ENCODE measurements around the gene IZUMO2. TPM values are rescaled to one million over a fixed set of nuclear protein-coding genes. Genes with fewer than 3 reads are reported as not detected.
A peak's percentile ranks its signal among the peaks of the same experiment; 100 is the strongest.

IZUMO2 gene
- under 1 TPM in 2 of 4 donors, not detected in 2; 0.27 to 0.34 TPM for polyA plus RNA-seq (ENCODE audit: insufficient read length in 4 of 4)

DNA sequence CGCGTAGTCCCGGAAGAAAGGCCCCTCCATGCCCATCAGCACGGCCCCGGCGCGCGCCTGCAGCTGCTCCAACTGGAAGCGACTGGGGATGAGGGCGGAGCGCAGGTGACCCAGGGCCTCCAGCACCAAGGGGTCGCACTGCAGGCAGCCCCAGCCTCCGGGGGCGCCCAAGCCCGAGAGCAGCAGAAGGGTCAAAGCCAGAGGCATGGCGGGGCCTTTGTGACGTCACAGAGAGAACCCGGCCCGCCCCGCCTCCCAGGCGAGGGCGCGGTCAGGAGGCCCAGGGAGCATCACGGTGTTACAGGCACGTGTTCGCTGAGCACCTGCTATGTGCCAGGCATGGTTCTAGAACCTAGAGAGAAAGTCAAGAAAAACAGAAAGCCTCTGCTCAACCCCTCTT is at the start of gene IZUMO2:
IZUMO2 (minus strand) TSS at position 294 of the 400 bp plus-strand sequence; CDS start at position 207, 87 bp downstream.
- no peak for DNase-seq (ENCODE audit: low read depth in 4 of 4, low spot score in 3 of 4)

DNA sequence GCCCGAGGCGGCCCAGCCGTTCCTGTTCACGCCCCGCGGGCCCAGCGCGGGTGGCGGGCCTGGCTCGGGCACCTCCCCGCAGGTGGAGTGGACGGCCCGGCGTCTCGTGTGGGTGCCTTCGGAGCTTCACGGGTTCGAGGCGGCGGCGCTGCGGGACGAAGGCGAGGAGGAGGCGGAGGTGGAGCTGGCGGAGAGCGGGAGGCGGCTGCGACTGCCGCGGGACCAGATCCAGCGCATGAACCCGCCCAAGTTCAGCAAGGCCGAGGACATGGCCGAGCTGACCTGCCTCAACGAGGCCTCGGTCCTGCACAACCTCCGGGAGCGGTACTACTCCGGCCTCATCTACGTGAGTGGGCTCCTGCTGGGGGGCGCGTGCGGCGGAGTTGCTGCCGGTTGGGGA is 47.3 kb upstream of the IZUMO2 start:
- no peak for DNase-seq (ENCODE audit: low read depth in 4 of 4, low spot score in 3 of 4)

DNA sequence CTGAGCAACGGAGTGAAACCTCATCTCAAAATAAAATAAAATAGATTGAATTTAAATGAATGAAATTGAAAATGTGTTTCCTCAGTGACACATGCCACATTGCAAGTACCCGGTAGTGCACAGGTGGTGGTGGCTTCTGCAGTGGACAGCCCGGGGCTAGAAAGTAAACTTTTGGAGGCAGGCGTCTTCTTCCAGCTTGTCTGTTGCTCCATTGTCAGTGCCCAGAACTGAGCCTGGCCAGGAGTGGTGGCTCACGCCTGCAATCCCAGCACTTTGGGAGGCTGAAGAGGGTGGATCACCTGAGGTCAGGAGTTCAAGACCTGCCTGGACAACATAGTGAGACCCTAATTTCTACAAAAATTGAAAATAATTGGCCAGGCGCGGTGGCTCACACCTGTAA is 46.0 kb upstream of the IZUMO2 start:
- no peak for DNase-seq (ENCODE audit: low read depth in 4 of 4, low spot score in 3 of 4)

DNA sequence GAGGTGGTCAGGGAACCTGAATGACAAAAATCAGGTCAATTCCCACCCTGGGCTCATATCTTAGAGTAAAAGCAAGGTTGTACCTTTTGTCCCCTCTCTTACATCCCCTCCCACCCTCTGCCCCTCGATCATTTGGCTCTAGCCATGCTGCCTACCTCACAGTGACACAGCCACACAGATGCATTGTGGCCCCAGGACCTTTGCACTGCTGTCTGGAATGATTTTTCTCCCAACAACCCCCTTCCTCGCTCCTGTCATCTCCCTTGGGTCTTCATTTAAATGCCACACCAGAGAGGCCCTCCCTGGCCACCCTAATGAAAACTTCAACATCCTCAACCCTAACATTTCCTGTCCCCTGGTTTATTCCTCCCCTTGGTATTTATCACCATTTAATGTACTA is 44.6 kb upstream of the IZUMO2 start:
- no peak for DNase-seq (ENCODE audit: low read depth in 4 of 4, low spot score in 3 of 4)

- DNase-seq (ENCODE audit: low read depth in 4 of 4, low spot score in 3 of 4), result no peak
These were observed 43.1 kb upstream of the IZUMO2 start for GRCh38 chr19:50206191-50206590.

- DNase-seq (ENCODE audit: low read depth in 4 of 4, low spot score in 3 of 4), result no peak
These were observed 42.6 kb upstream of the IZUMO2 start for GRCh38 chr19:50205681-50206138.

- no peak for DNase-seq (ENCODE audit: low read depth in 4 of 4, low spot score in 3 of 4)
These were observed 42.0 kb upstream of the IZUMO2 start for GRCh38 chr19:50204811-50205675.

GRCh38 chr19:50204081-50204428 is 41.0 kb upstream of the IZUMO2 start:
- no peak for DNase-seq (ENCODE audit: low read depth in 4 of 4, low spot score in 3 of 4)

- peak; percentile 69 to 82 (median 74) for DNase-seq (ENCODE audit: low read depth in 4 of 4, low spot score in 3 of 4)
These were observed 40.4 kb upstream of the IZUMO2 start, which contains the start of gene MYH14 for GRCh38 chr19:50203281-50204080. Gene MYH14, plus strand, starts transcription at chr19:50203622. Its CDS starts 6,744 bp downstream, at chr19:50210366.

DNA sequence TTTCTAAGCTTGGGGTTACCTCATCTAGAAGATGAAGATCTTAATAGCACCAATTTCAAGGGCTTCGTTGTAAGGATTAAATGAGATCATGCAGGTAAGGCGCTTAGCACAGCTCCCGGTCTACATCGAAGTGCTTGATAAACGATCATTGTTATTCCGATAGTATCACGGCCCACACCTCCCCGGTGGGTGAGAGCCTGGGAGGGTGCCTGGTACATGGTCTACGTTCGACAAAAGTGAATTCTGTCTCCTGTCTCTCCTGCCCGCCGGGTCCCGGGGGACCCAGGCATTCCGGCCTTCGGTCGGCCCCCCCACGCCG is 39.8 kb upstream of the IZUMO2 start:
- DNase-seq (ENCODE audit: low read depth in 4 of 4, low spot score in 3 of 4), result no peak

- no peak for DNase-seq (ENCODE audit: low read depth in 4 of 4, low spot score in 3 of 4)
These were observed 39.3 kb upstream of the IZUMO2 start for GRCh38 chr19:50202386-50202785.

DNA sequence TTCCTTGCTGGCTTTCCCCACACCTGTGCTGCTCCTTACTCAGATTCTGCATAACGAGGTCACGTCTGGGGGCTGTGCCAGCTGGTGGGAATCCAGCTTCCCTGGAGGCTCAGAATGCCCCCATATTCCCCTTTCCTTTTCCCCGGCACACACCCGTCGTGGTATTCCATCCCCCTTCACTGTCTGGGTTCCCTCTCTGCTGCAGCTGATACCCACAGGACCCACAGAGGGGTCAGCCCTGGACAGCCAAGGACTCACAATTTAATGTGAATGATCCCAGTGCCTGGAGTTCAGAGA is 36.1 kb upstream of the IZUMO2 start:
- DNase-seq (ENCODE audit: low read depth in 4 of 4, low spot score in 3 of 4), result no peak

DNA sequence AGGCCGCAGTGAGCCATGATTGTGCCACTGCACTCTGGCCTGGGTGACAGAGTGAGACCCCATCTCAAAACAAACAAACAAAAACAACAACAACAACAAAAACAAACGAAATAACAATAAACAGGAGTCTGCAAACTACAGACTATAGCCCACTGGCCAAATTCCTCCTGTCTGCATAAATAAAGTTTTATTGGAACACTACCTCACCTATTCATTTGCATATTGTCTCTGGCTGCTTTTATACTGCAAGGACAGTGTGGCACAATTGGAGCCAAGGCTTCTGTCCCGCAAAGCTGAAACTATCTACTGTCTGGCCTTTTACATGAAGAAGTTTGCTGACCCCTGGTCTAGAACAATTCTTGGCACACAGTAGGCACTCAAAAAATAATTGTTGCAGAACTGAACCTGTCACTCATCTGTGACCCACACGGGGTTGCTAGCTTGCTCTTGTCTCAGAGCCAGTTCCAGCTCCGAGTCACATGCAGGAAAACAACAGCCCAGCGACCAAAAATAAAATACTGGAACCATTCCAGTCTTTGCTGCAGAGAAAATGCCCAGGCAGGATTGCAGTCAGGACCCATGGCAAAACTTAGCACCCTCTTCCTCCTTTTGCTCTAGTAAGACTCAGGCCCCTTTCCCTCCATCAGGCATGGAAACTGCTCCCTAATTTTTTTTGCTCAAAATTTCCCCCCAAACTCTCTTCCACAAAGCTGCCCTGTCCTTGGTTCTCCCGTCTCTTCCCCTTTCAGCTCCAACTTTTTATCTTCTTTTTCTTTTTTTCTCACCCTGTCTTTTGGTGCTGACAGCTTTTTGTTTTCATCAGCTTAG is 35.6 kb upstream of the IZUMO2 start:
- no peak for DNase-seq (ENCODE audit: low read depth in 4 of 4, low spot score in 3 of 4)

GRCh38 chr19:50197348-50197747 is 34.3 kb upstream of the IZUMO2 start:
- DNase-seq (ENCODE audit: low read depth in 4 of 4, low spot score in 3 of 4), result no peak

- DNase-seq (ENCODE audit: low read depth in 4 of 4, low spot score in 3 of 4), result no peak
These were observed 33.3 kb upstream of the IZUMO2 start for GRCh38 chr19:50196322-50196932.

DNA sequence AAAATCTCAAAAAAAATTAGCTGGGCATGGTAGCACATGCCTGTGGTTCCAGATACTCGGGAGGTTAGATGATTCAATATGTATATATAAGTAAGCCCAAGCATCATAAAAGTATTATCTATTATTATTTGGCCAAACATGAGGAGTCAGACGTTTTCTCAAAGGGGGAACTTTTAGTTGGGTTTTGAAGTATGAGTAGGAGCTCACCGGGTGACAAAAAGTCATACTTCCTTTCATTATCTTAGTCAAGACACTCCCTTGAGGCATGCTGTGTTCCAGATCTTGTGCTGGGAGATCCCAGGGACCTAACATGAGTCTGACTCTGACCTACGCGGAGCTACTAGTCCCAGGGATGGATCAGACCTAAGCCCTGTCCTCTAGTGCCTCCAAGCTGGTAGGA is 32.1 kb upstream of the IZUMO2 start:
- no peak for DNase-seq (ENCODE audit: low read depth in 4 of 4, low spot score in 3 of 4)

DNA sequence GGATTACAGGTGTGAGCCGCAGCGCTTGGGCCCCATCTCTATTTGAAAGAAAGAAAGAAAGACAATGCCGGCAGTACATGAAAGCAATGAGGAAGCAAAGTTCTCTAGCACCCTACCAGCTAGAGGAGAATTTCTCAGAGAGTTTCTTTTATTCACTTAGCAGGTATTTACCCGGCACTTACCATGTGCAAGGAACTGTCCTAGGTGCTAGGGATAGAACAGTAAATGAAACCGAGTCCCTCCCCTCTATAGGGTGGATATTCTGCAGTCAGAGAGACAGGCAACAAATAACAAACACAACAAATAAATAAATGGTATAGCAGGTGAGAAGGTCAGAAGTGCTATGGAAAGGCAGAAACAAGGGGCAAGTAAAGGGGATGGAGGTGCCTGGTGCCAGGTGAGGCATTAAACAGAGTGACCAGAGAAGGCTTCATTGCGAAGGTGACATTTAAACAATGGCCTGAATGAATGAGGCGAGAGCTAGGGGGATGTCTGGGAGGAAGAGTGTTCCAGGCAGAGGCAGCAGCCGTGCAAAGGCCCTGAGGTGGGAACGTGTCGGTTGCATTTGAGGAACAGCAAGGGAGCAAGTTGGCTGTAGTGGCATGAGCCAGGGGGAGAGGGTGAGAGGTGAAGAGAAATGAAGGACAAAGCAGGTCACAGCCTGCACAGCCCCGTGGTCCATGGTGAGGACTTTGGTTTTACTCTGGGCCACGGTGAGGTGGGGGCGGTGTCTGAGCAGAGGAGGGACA is 29.6 kb upstream of the IZUMO2 start:
- DNase-seq (ENCODE audit: low read depth in 4 of 4, low spot score in 3 of 4), result no peak

DNA sequence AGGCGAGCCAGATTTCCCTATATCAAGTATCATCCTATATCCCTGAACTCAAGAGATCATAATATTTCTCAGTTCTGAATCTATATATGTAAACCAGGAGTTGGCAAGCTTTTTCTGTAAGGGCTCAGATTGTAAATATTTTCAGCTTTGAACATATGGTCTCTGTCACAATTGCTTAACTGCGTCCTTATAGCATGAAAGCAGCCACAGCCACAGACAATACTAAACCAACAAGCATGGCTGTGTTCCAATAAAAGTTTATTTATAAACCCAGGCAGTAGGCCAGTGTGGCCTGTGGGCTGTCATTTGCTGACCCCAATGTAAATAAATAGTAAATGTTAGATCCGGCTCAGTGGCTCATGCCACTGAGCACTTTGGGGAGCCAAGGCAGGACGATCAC is 28.1 kb upstream of the IZUMO2 start:
- no peak for DNase-seq (ENCODE audit: low read depth in 4 of 4, low spot score in 3 of 4)

GRCh38 chr19:50190439-50190891 is 27.4 kb upstream of the IZUMO2 start:
- no peak for DNase-seq (ENCODE audit: low read depth in 4 of 4, low spot score in 3 of 4)

GRCh38 chr19:50189331-50189730 is 26.2 kb upstream of the IZUMO2 start:
- DNase-seq (ENCODE audit: low read depth in 4 of 4, low spot score in 3 of 4), result no peak
